ENCODE results near the gene BMI1. TPM values are rescaled to one million over a fixed set of nuclear protein-coding genes. Genes with fewer than 3 reads are reported as not detected.
A peak's percentile ranks its signal among the peaks of the same experiment; 100 is the strongest.

The BMI1 gene
- total RNA-seq, 1 donor from 2014 or later, result 50.1 TPM

GRCh38 chr10:22335173-22335933 lies 14.5 kb downstream of the BMI1 start:
- Histone ChIP-seq H3K9me3 (no peaks in the 10 kb centered on the region), H3K36me3 (no peaks in the 10 kb centered on the region), H3K4me3 (peak overlapping the region; percentile 63 to 67), H3K27ac (no peak overlapping the region), H3K27me3 (peaks cover 34% of the 10 kb centered on the region), H3K4me1 (peaks cover 0 to 17% of the 10 kb centered on the region in 2 donors)
- peak in 1 of 2 donors; percentile 80 for DNase-seq (ENCODE audit: low spot score in 2 of 2)
- intact Hi-C loops (cut with DNase I), result loop anchor here (1.0 kb wide), 1 partner anchor 10 kb away; no protein-coding TSS in a partner anchor
- TF ChIP-seq CTCF (IDR thresholded peaks at IDR 0.05), result peak in 1 of 3 experiments; percentile 20

GRCh38 chr10:22338185-22338900 lies 17.4 kb downstream of the BMI1 start:
- Histone ChIP-seq H3K4me3 (no peak overlapping the region), H3K27me3 (peaks cover 48% of the 10 kb centered on the region)
- no peak for TF ChIP-seq CTCF (IDR thresholded peaks at IDR 0.05)

GRCh38 chr10:22338931-22339330 lies 18.0 kb downstream of the BMI1 start:
- peaks cover 3 to 25% of the 10 kb centered on the region in 2 donors for H3K4me1 ChIP-seq
- H3K27me3 ChIP-seq, result peaks cover 54% of the 10 kb centered on the region
- intact Hi-C loops (cut with DNase I), result no loop called here

More at GRCh38 chr10:22338185-22338900, 17.4 kb downstream of the BMI1 start:
- no peaks in the 10 kb centered on the region for H3K36me3 ChIP-seq
- no peak overlapping the region for H3K27ac ChIP-seq
- no peak for DNase-seq (ENCODE audit: low spot score in 2 of 2)
- H3K4me1 ChIP-seq, result peaks cover 3 to 25% of the 10 kb centered on the region in 2 donors
- no peaks in the 10 kb centered on the region for H3K9me3 ChIP-seq
- intact Hi-C loops (cut with DNase I), result no loop called here

GRCh38 chr10:22339761-22340328 lies 18.9 kb downstream of the BMI1 start:
- Histone ChIP-seq H3K27me3 (peaks cover 56% of the 10 kb centered on the region), H3K36me3 (no peaks in the 10 kb centered on the region), H3K4me3 (peak overlapping the region; percentile 85 to 99), H3K4me1 (peaks cover 3 to 25% of the 10 kb centered on the region in 2 donors), H3K9me3 (no peaks in the 10 kb centered on the region), H3K27ac (peak overlapping the region; percentile 94 to 99)
- intact Hi-C loops (cut with DNase I), result loop anchor here (1.0 to 10.0 kb wide), 9 partner anchors 19 to 808 kb away; partner anchors contain the start of genes BMI1, DNAJC1, MLLT10 and PIP4K2A
- no peak for TF ChIP-seq CTCF (IDR thresholded peaks at IDR 0.05)
- DNase-seq (ENCODE audit: low spot score in 2 of 2), result no peak

More at GRCh38 chr10:22338931-22339330, 18.0 kb downstream of the BMI1 start:
- Histone ChIP-seq H3K4me3 (no peak overlapping the region), H3K9me3 (no peaks in the 10 kb centered on the region), H3K36me3 (no peaks in the 10 kb centered on the region), H3K27ac (no peak overlapping the region)
- no peak for DNase-seq (ENCODE audit: low spot score in 2 of 2)
- TF ChIP-seq CTCF (IDR thresholded peaks at IDR 0.05), result no peak

GRCh38 chr10:22340329-22341189 lies 19.7 kb downstream of the BMI1 start:
- H3K36me3 ChIP-seq, result no peaks in the 10 kb centered on the region
- peaks cover 3 to 21% of the 10 kb centered on the region in 2 donors for H3K4me1 ChIP-seq
- no peaks in the 10 kb centered on the region for H3K9me3 ChIP-seq
- peak overlapping the region; percentile 94 to 99 for H3K27ac ChIP-seq
- intact Hi-C loops (cut with DNase I), result loop anchor here (1.0 to 10.0 kb wide), 9 partner anchors 19 to 808 kb away; partner anchors contain the start of genes BMI1, DNAJC1, MLLT10 and PIP4K2A
- H3K27me3 ChIP-seq, result peaks cover 62% of the 10 kb centered on the region
- peak in 1 of 2 donors; percentile 84 for DNase-seq (ENCODE audit: low spot score in 2 of 2)
- no peak for TF ChIP-seq CTCF (IDR thresholded peaks at IDR 0.05)
- H3K4me3 ChIP-seq, result peak overlapping the region; percentile 85 to 99

Data from ascending aorta (tissue), 2 donors.